ENCODE data around the gene FEN1. TPM values are rescaled to one million over a fixed set of nuclear protein-coding genes. Genes with fewer than 3 reads are reported as not detected.

Gene FEN1
- total and polyA plus RNA-seq, 2 donors from 2014 or later = 8.5 to 8.8 TPM

- intact Hi-C loops (cut with DNase I) = no loop called here
- no peak overlapping the region for H3K9ac ChIP-seq (ENCODE audit: low read length in 3 of 3)
- peaks cover 10 to 40% (median 20%) of the 10 kb centered on the region in 3 donors for H3K36me3 ChIP-seq (ENCODE audit: control insufficient read depth in 2 of 3, insufficient read depth in 3 of 3, low read length in 3 of 3)
- peak; percentile 44 to 79 (median 64) for DNase-seq
- H3K27me3 ChIP-seq (ENCODE audit: control insufficient read depth, insufficient read depth, low read length) = no peaks in the 10 kb centered on the region
- FAIRE-seq = no peak
- no peak overlapping the region for H3K4me3 ChIP-seq (ENCODE audit: low read length in 3 of 3)
- peaks cover under 1 to 5% (median 3%) of the 10 kb centered on the region in 3 donors for H3K4me1 ChIP-seq (ENCODE audit: control insufficient read depth in 2 of 3, insufficient read depth in 2 of 3, low read depth in 1 of 3, low read length in 3 of 3)
- no peak overlapping the region for H3K27ac ChIP-seq (ENCODE audit: low read depth in 2 of 2, low read length in 2 of 2)
- no peaks in the 10 kb centered on the region for H3K9me3 ChIP-seq (ENCODE audit: control insufficient read depth in 2 of 3, insufficient read depth in 1 of 3, low read length in 3 of 3)
- TF ChIP-seq CTCF (IDR thresholded peaks at IDR 0.05; ENCODE audit: borderline replicate concordance, extremely low read depth, insufficient read depth) = peak; percentile 31
These were observed 4.7 kb upstream of the FEN1 start for GRCh38 chr11:61787928-61788491.

GRCh38 chr11:61791737-61792309, 888 bp upstream of the FEN1 start:
- intact Hi-C loops (cut with DNase I) = no loop called here
- no peak for TF ChIP-seq CTCF (IDR thresholded peaks at IDR 0.05; ENCODE audit: borderline replicate concordance, extremely low read depth, insufficient read depth)
- Histone ChIP-seq H3K9ac (ENCODE audit: low read length in 3 of 3) (peak overlapping the region; percentile 88 to 97 (median 94)), H3K4me3 (ENCODE audit: low read length in 3 of 3) (peak overlapping the region; percentile 96 to 99 (median 98)), H3K27me3 (ENCODE audit: control insufficient read depth, insufficient read depth, low read length) (no peaks in the 10 kb centered on the region), H3K9me3 (ENCODE audit: control insufficient read depth in 2 of 3, insufficient read depth in 1 of 3, low read length in 3 of 3) (no peaks in the 10 kb centered on the region), H3K27ac (ENCODE audit: low read depth in 2 of 2, low read length in 2 of 2) (peak overlapping the region; percentile 96 to 99), H3K4me1 (ENCODE audit: control insufficient read depth in 2 of 3, insufficient read depth in 2 of 3, low read depth in 1 of 3, low read length in 3 of 3) (peaks cover 3 to 13% (median 5%) of the 10 kb centered on the region in 3 donors), H3K36me3 (ENCODE audit: control insufficient read depth in 2 of 3, insufficient read depth in 3 of 3, low read length in 3 of 3) (peaks cover 10 to 27% (median 18%) of the 10 kb centered on the region in 3 donors)
- DNase-seq = peak; percentile 76 to 95 (median 87)
- no peak for FAIRE-seq

- Histone ChIP-seq H3K27ac (ENCODE audit: low read depth in 2 of 2, low read length in 2 of 2) (peak overlapping the region in 1 of 2 donors; percentile 99), H3K4me1 (ENCODE audit: control insufficient read depth in 2 of 3, insufficient read depth in 2 of 3, low read depth in 1 of 3, low read length in 3 of 3) (peaks cover 3 to 13% (median 11%) of the 10 kb centered on the region in 3 donors), H3K9ac (ENCODE audit: low read length in 3 of 3) (peak overlapping the region; percentile 3 to 94 (median 88)), H3K9me3 (ENCODE audit: control insufficient read depth in 2 of 3, insufficient read depth in 1 of 3, low read length in 3 of 3) (no peaks in the 10 kb centered on the region), H3K36me3 (ENCODE audit: control insufficient read depth in 2 of 3, insufficient read depth in 3 of 3, low read length in 3 of 3) (peaks cover 9 to 15% (median 10%) of the 10 kb centered on the region in 3 donors), H3K27me3 (ENCODE audit: control insufficient read depth, insufficient read depth, low read length) (no peaks in the 10 kb centered on the region), H3K4me3 (ENCODE audit: low read length in 3 of 3) (peak overlapping the region; percentile 96 to 99 (median 98))
- intact Hi-C loops (cut with DNase I) = no loop called here
- FAIRE-seq (no peak), DNase-seq (peak in 2 of 5 donors; percentile 33 to 55)
- TF ChIP-seq CTCF (IDR thresholded peaks at IDR 0.05; ENCODE audit: borderline replicate concordance, extremely low read depth, insufficient read depth) = no peak
These were observed 545 bp downstream of the FEN1 start for GRCh38 chr11:61793083-61793828.

All from kidney (tissue), 14 donors.